Fibroblast of the aortic adventitia (primary cell): ENCODE results near the gene RPS6KA2. TPM values are rescaled to one million over a fixed set of nuclear protein-coding genes. Genes with fewer than 3 reads are reported as not detected.
"Not testable (repeated sequence)": the region's sequence is repeated elsewhere in the genome, so short reads cannot be mapped to it uniquely, and the experiment has no call there.

Experiments
- DNase-seq: peaks from one replicate; pipeline ENCODE4 v3.0.0-alpha.2; 2010; ENCODE audit warnings: low read depth
- H3K4me3 ChIP-seq: 2 replicates; pipeline ENCODE4 v1.5.1; 2011; ENCODE audit warnings: low read depth, mild to moderate bottlenecking, control low read depth, low read length, moderate library complexity
- total RNA-seq: library from RNA; depleted of rRNA; stranded (reverse); fragments of >200 nt; gene quantifications from 2 replicates; pipeline ENCODE4 v1.2.3, GENCODE V29; 2012; ENCODE audit warnings: low replicate concordance
- TF ChIP-seq, protein P1 (sequence below): IDR thresholded peaks from 2 replicates; pipeline ENCODE4 v1.5.1; 2011; ENCODE audit warnings: mild to moderate bottlenecking, low read length, control low read depth, inconsistent platforms; ENCODE audit not compliant: insufficient read depth

The RPS6KA2 gene
- total RNA-seq, 1 donor, result 89.7 TPM

GRCh38 chr6:166584853-166585429 lies 42.1 kb downstream of the RPS6KA2 start:
- no peak for DNase-seq
- TF ChIP-seq, protein P1, sequence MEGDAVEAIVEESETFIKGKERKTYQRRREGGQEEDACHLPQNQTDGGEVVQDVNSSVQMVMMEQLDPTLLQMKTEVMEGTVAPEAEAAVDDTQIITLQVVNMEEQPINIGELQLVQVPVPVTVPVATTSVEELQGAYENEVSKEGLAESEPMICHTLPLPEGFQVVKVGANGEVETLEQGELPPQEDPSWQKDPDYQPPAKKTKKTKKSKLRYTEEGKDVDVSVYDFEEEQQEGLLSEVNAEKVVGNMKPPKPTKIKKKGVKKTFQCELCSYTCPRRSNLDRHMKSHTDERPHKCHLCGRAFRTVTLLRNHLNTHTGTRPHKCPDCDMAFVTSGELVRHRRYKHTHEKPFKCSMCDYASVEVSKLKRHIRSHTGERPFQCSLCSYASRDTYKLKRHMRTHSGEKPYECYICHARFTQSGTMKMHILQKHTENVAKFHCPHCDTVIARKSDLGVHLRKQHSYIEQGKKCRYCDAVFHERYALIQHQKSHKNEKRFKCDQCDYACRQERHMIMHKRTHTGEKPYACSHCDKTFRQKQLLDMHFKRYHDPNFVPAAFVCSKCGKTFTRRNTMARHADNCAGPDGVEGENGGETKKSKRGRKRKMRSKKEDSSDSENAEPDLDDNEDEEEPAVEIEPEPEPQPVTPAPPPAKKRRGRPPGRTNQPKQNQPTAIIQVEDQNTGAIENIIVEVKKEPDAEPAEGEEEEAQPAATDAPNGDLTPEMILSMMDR, result no peak

DNA sequence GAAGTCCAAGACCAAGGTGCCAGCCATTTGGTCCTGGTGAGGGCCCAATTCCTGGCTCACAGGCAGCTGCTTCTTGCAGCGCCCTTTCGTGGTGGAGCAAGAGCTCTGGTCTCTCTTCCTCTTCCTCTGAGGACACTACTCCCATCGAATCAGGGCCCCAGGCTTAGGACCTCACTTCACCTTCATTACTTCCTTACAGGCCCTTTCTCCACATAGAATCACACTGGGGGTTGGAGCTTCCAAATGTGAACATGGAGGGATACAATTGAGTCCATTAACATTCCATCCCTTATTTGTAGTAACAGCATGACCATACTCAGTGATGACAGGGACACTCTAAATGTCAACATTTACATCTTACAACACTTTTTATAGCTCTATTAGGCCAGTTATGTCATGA lies 42.9 kb downstream of the RPS6KA2 start:
- no peak overlapping the region for H3K4me3 ChIP-seq
- DNase-seq, result no peak
- TF ChIP-seq, protein P1, result no peak

More at GRCh38 chr6:166584853-166585429, 42.1 kb downstream of the RPS6KA2 start:
- H3K4me3 ChIP-seq, result no peak overlapping the region

- no peak overlapping the region for H3K4me3 ChIP-seq
- DNase-seq, result no peak
- TF ChIP-seq, protein P1, result no peak
Measured at GRCh38 chr6:166583230-166583965, 43.7 kb downstream of the RPS6KA2 start.

DNA sequence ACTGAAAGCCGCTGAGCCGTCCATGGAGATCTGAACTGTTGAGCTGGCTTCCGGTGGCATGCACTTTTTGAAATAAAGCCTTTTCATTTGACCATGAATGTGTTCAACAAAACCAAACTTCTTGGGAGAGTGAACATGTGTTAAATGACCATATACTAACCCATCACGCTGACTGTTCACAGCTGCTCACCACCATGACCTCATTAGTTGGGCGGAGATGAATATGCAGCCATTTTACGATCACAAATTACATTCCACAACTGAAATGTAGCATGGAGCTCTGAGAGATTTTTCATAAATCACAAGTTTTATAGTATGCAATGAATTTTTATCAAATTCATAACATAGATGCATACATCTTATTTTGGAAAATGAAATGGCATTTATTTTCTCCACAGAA lies 44.8 kb downstream of the RPS6KA2 start:
- TF ChIP-seq, protein P1, result no peak
- H3K4me3 ChIP-seq, result no peak overlapping the region
- DNase-seq, result peak; percentile 30

DNA sequence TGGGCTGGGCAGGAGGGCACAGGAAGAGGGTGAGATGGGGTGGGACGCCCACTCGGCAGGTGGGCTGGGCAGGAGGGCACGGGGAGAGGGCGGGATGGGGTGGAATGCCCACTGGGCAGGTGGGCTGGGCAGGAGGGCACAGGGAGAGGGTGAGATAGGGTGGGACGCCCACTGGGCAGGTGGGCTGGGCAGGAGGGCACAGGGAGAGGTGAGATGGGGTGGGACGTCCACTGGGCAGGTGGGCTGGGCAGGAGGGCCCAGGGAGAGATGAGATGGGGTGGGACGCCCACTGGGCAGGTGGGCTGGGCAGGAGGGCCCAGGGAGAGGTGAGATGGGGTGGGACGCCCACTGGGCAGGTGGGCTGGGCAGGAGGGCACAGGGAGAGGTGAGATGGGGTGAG lies 45.2 kb downstream of the RPS6KA2 start:
- not testable (repeated sequence) for H3K4me3 ChIP-seq, DNase-seq

DNA sequence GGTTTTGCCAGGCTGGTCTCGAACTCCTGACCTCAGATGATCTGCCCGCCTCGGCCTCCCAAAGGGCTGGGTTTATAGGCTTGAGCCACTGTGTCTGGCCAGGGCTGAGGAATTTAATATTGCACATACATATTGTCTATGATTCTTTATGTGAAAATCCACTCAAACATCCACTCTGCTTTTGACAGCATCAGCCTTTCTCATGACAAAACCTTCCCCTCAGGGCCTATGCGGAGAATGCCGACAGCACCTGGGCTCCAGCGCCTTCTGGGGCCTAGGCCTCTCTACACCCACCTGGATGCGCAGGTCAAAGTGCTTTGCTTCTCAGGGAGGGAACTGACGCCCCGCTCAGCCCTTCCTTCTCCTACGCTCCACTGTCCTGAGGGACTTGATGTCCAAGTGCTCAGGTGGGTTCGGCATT lies 46.0 kb downstream of the RPS6KA2 start:
- TF ChIP-seq, protein P1, result no peak
- H3K4me3 ChIP-seq, result no peak overlapping the region
- DNase-seq, result no peak

GRCh38 chr6:166580076-166581050 lies 46.7 kb downstream of the RPS6KA2 start:
- TF ChIP-seq, protein P1, result no peak
- H3K4me3 ChIP-seq, result no peak overlapping the region
- no peak for DNase-seq
